ENCODE results near the gene SLC6A18. TPM values are rescaled to one million over a fixed set of nuclear protein-coding genes. Genes with fewer than 3 reads are reported as not detected.

Gene SLC6A18
- total and polyA plus RNA-seq, 10 of the 15 experiments (the other 5 are each of a cell fraction or from before 2014, with no cell fraction given): not detected

- DNase-seq (ENCODE audit: low read depth, low spot score): no peak
- TF ChIP-seq MEF2A (IDR thresholded peaks at IDR 0.05; ENCODE audit: insufficient read depth, low read depth, low read length): no peak
- no peak for TF ChIP-seq NR2C2 (IDR thresholded peaks at IDR 0.05; ENCODE audit: borderline replicate concordance, control insufficient read depth, insufficient read length, low read depth)
- TF ChIP-seq, protein P1, sequence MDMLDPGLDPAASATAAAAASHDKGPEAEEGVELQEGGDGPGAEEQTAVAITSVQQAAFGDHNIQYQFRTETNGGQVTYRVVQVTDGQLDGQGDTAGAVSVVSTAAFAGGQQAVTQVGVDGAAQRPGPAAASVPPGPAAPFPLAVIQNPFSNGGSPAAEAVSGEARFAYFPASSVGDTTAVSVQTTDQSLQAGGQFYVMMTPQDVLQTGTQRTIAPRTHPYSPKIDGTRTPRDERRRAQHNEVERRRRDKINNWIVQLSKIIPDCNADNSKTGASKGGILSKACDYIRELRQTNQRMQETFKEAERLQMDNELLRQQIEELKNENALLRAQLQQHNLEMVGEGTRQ (IDR thresholded peaks at IDR 0.05; ENCODE audit: borderline replicate concordance, low read depth, low read length): no peak
- TF ChIP-seq PAX8 (IDR thresholded peaks at IDR 0.05): no peak
- TF ChIP-seq ZNF217 (IDR thresholded peaks at IDR 0.05): no peak
- TF ChIP-seq SMAD1 (IDR thresholded peaks at IDR 0.05; ENCODE audit: low read depth, partially characterized antibody): no peak
- no peak for TF ChIP-seq ZZZ3 (IDR thresholded peaks at IDR 0.05; ENCODE audit: control insufficient read depth, insufficient read length, low read depth)
- no peak for TF ChIP-seq LARP7 (IDR thresholded peaks at IDR 0.05)
- TF ChIP-seq E2F8 (IDR thresholded peaks at IDR 0.05; ENCODE audit: low read depth, partially characterized antibody): no peak
- TF ChIP-seq, protein P2, sequence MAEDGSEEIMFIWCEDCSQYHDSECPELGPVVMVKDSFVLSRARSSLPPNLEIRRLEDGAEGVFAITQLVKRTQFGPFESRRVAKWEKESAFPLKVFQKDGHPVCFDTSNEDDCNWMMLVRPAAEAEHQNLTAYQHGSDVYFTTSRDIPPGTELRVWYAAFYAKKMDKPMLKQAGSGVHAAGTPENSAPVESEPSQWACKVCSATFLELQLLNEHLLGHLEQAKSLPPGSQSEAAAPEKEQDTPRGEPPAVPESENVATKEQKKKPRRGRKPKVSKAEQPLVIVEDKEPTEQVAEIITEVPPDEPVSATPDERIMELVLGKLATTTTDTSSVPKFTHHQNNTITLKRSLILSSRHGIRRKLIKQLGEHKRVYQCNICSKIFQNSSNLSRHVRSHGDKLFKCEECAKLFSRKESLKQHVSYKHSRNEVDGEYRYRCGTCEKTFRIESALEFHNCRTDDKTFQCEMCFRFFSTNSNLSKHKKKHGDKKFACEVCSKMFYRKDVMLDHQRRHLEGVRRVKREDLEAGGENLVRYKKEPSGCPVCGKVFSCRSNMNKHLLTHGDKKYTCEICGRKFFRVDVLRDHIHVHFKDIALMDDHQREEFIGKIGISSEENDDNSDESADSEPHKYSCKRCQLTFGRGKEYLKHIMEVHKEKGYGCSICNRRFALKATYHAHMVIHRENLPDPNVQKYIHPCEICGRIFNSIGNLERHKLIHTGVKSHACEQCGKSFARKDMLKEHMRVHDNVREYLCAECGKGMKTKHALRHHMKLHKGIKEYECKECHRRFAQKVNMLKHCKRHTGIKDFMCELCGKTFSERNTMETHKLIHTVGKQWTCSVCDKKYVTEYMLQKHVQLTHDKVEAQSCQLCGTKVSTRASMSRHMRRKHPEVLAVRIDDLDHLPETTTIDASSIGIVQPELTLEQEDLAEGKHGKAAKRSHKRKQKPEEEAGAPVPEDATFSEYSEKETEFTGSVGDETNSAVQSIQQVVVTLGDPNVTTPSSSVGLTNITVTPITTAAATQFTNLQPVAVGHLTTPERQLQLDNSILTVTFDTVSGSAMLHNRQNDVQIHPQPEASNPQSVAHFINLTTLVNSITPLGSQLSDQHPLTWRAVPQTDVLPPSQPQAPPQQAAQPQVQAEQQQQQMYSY (CRISPR knock-in tag; IDR thresholded peaks at IDR 0.05): no peak
- no peak for TF ChIP-seq HSF1 (IDR thresholded peaks at IDR 0.05; ENCODE audit: low read depth, low read length)
- no peak for TF ChIP-seq GATAD2B (conservative IDR thresholded peaks at IDR 0.05; ENCODE audit: low read depth)
- ChIA-PET RAD21 (ENCODE audit: unreplicated experiment) (no interaction called here), POLR2A (no interaction called here), SMC1A (ENCODE audit: uncharacterized antibody, unreplicated experiment) (no interaction called here), CTCF (no interaction called here)
- Histone ChIP-seq H2AFZ (ENCODE audit: control insufficient read depth, low read depth, low read length) (no peak overlapping the region), H3K79me2 (ENCODE audit: control insufficient read depth, insufficient read depth, low read length) (no peaks in the 10 kb centered on the region), H3K9me3 (replicated peaks; ENCODE audit: control insufficient read depth, insufficient read depth, low read length) (no peaks in the 10 kb centered on the region), H3K27ac (ENCODE audit: control insufficient read depth, insufficient read depth) (no peak overlapping the region), H4K20me1 (ENCODE audit: control insufficient read depth, insufficient read depth) (no peaks in the 10 kb centered on the region), H3K4me3 (no peak overlapping the region), H3K36me3 (ENCODE audit: control insufficient read depth in 2 of 2, insufficient read depth in 2 of 2, low read length in 1 of 2) (no peaks in the 10 kb centered on the region), H3K4me1 (ENCODE audit: control insufficient read depth, insufficient read depth, low read length) (no peaks in the 10 kb centered on the region), H3K27me3 (replicated peaks in 1 of 2; ENCODE audit: control insufficient read depth in 2 of 2, insufficient read depth in 2 of 2, low read length in 1 of 2) (no peaks in the 10 kb centered on the region), H3K4me2 (ENCODE audit: control insufficient read depth, insufficient read depth) (no peak overlapping the region), H3K9ac (ENCODE audit: control insufficient read depth, insufficient read depth, low read length) (no peak overlapping the region)
- FAIRE-seq: no peak
- intact Hi-C loops (cut with micrococcal nuclease; ENCODE audit: unreplicated experiment): no loop called here
- no TSS peak for BruUV-seq (replicated peaks)
- no CpG with 5 or more reads among the region's 9 CpGs for WGBS (ENCODE audit: insufficient coverage, insufficient replicate concordance, low lambda C conversion rate, missing lambda C conversion rate)
- no peak for ATAC-seq
- in situ Hi-C loops (cut with MboI): no loop called here
These were observed 45.8 kb upstream of the SLC6A18 start for GRCh38 chr5:1179383-1179715.
